ENCODE data around the gene NSMCE1.

The NSMCE1 gene

GRCh38 chr16:27311897-27312303, 43.3 kb upstream of the NSMCE1 start:
- H3K4me3 ChIP-seq (ENCODE audit: low read depth in 1 of 2, low read length in 2 of 2), result no peak overlapping the region
- H3K36me3 ChIP-seq (ENCODE audit: insufficient read depth, low read length), result no peaks in the 10 kb centered on the region
- no peaks in the 10 kb centered on the region for H3K9me3 ChIP-seq (ENCODE audit: low read length)
- H3K9ac ChIP-seq (ENCODE audit: low read length), result no peak overlapping the region
- H3K4me1 ChIP-seq (ENCODE audit: insufficient read depth, low read length), result peaks cover 24% of the 10 kb centered on the region
- H3K27ac ChIP-seq (ENCODE audit: low read depth, low read length), result no peak overlapping the region
- H3K27me3 ChIP-seq (ENCODE audit: control insufficient read depth in 1 of 2, insufficient read depth in 2 of 2, low read length in 2 of 2), result no peaks in the 10 kb centered on the region

- H3K9ac ChIP-seq (ENCODE audit: low read length), result no peak overlapping the region
- H3K4me3 ChIP-seq (ENCODE audit: low read depth in 1 of 2, low read length in 2 of 2), result no peak overlapping the region
- no peaks in the 10 kb centered on the region for H3K9me3 ChIP-seq (ENCODE audit: low read length)
- H3K4me1 ChIP-seq (ENCODE audit: insufficient read depth, low read length), result peaks cover 20% of the 10 kb centered on the region
- no peaks in the 10 kb centered on the region for H3K27me3 ChIP-seq (ENCODE audit: control insufficient read depth in 1 of 2, insufficient read depth in 2 of 2, low read length in 2 of 2)
- H3K36me3 ChIP-seq (ENCODE audit: insufficient read depth, low read length), result no peaks in the 10 kb centered on the region
- H3K27ac ChIP-seq (ENCODE audit: low read depth, low read length), result no peak overlapping the region
Measured at GRCh38 chr16:27311448-27311830, 42.9 kb upstream of the NSMCE1 start.

- Histone ChIP-seq H3K4me1 (ENCODE audit: insufficient read depth, low read length) (peaks cover 13% of the 10 kb centered on the region), H3K4me3 (ENCODE audit: low read depth in 1 of 2, low read length in 2 of 2) (no peak overlapping the region), H3K9me3 (ENCODE audit: low read length) (no peaks in the 10 kb centered on the region), H3K36me3 (ENCODE audit: insufficient read depth, low read length) (no peaks in the 10 kb centered on the region), H3K9ac (ENCODE audit: low read length) (no peak overlapping the region), H3K27me3 (ENCODE audit: control insufficient read depth in 1 of 2, insufficient read depth in 2 of 2, low read length in 2 of 2) (no peaks in the 10 kb centered on the region), H3K27ac (ENCODE audit: low read depth, low read length) (no peak overlapping the region)
Measured at GRCh38 chr16:27310576-27311447, 42.2 kb upstream of the NSMCE1 start.

GRCh38 chr16:27308792-27309191, 40.2 kb upstream of the NSMCE1 start:
- H3K27ac ChIP-seq (ENCODE audit: low read depth, low read length), result no peak overlapping the region
- no peaks in the 10 kb centered on the region for H3K27me3 ChIP-seq (ENCODE audit: control insufficient read depth in 1 of 2, insufficient read depth in 2 of 2, low read length in 2 of 2)
- H3K36me3 ChIP-seq (ENCODE audit: insufficient read depth, low read length), result no peaks in the 10 kb centered on the region
- no peak overlapping the region for H3K9ac ChIP-seq (ENCODE audit: low read length)
- H3K9me3 ChIP-seq (ENCODE audit: low read length), result no peaks in the 10 kb centered on the region
- H3K4me1 ChIP-seq (ENCODE audit: insufficient read depth, low read length), result peaks cover 3% of the 10 kb centered on the region
- no peak overlapping the region for H3K4me3 ChIP-seq (ENCODE audit: low read depth in 1 of 2, low read length in 2 of 2)

GRCh38 chr16:27305839-27306442, 37.4 kb upstream of the NSMCE1 start:
- Histone ChIP-seq H3K27me3 (ENCODE audit: control insufficient read depth in 1 of 2, insufficient read depth in 2 of 2, low read length in 2 of 2) (no peaks in the 10 kb centered on the region), H3K9me3 (ENCODE audit: low read length) (no peaks in the 10 kb centered on the region), H3K4me3 (ENCODE audit: low read depth in 1 of 2, low read length in 2 of 2) (no peak overlapping the region), H3K9ac (ENCODE audit: low read length) (no peak overlapping the region), H3K4me1 (ENCODE audit: insufficient read depth, low read length) (no peaks in the 10 kb centered on the region), H3K36me3 (ENCODE audit: insufficient read depth, low read length) (no peaks in the 10 kb centered on the region), H3K27ac (ENCODE audit: low read depth, low read length) (no peak overlapping the region)

GRCh38 chr16:27304881-27305745, 36.5 kb upstream of the NSMCE1 start:
- H3K4me1 ChIP-seq (ENCODE audit: insufficient read depth, low read length), result no peaks in the 10 kb centered on the region
- H3K4me3 ChIP-seq (ENCODE audit: low read depth in 1 of 2, low read length in 2 of 2), result no peak overlapping the region
- no peak overlapping the region for H3K27ac ChIP-seq (ENCODE audit: low read depth, low read length)
- H3K9ac ChIP-seq (ENCODE audit: low read length), result no peak overlapping the region
- H3K36me3 ChIP-seq (ENCODE audit: insufficient read depth, low read length), result no peaks in the 10 kb centered on the region
- no peaks in the 10 kb centered on the region for H3K27me3 ChIP-seq (ENCODE audit: control insufficient read depth in 1 of 2, insufficient read depth in 2 of 2, low read length in 2 of 2)
- H3K9me3 ChIP-seq (ENCODE audit: low read length), result no peaks in the 10 kb centered on the region

- Histone ChIP-seq H3K4me1 (ENCODE audit: insufficient read depth, low read length) (no peaks in the 10 kb centered on the region), H3K27ac (ENCODE audit: low read depth, low read length) (no peak overlapping the region), H3K9ac (ENCODE audit: low read length) (no peak overlapping the region)
Measured at GRCh38 chr16:27304102-27304501, 35.5 kb upstream of the NSMCE1 start.

GRCh38 chr16:27303256-27304100, 34.9 kb upstream of the NSMCE1 start:
- Histone ChIP-seq H3K27ac (ENCODE audit: low read depth, low read length) (no peak overlapping the region), H3K4me1 (ENCODE audit: insufficient read depth, low read length) (no peaks in the 10 kb centered on the region)

More at GRCh38 chr16:27304102-27304501, 35.5 kb upstream of the NSMCE1 start:
- Histone ChIP-seq H3K9me3 (ENCODE audit: low read length) (no peaks in the 10 kb centered on the region), H3K4me3 (ENCODE audit: low read depth in 1 of 2, low read length in 2 of 2) (no peak overlapping the region), H3K27me3 (ENCODE audit: control insufficient read depth in 1 of 2, insufficient read depth in 2 of 2, low read length in 2 of 2) (no peaks in the 10 kb centered on the region), H3K36me3 (ENCODE audit: insufficient read depth, low read length) (no peaks in the 10 kb centered on the region)

GRCh38 chr16:27302126-27302525, 33.6 kb upstream of the NSMCE1 start:
- no peaks in the 10 kb centered on the region for H3K36me3 ChIP-seq (ENCODE audit: insufficient read depth, low read length)
- H3K27ac ChIP-seq (ENCODE audit: low read depth, low read length), result no peak overlapping the region
- H3K4me3 ChIP-seq (ENCODE audit: low read depth in 1 of 2, low read length in 2 of 2), result no peak overlapping the region
- H3K9ac ChIP-seq (ENCODE audit: low read length), result no peak overlapping the region
- H3K4me1 ChIP-seq (ENCODE audit: insufficient read depth, low read length), result no peaks in the 10 kb centered on the region
- H3K27me3 ChIP-seq (ENCODE audit: control insufficient read depth in 1 of 2, insufficient read depth in 2 of 2, low read length in 2 of 2), result no peaks in the 10 kb centered on the region
- no peaks in the 10 kb centered on the region for H3K9me3 ChIP-seq (ENCODE audit: low read length)

More at GRCh38 chr16:27303256-27304100, 34.9 kb upstream of the NSMCE1 start:
- no peaks in the 10 kb centered on the region for H3K27me3 ChIP-seq (ENCODE audit: control insufficient read depth in 1 of 2, insufficient read depth in 2 of 2, low read length in 2 of 2)
- no peaks in the 10 kb centered on the region for H3K9me3 ChIP-seq (ENCODE audit: low read length)
- H3K4me3 ChIP-seq (ENCODE audit: low read depth in 1 of 2, low read length in 2 of 2), result no peak overlapping the region
- no peaks in the 10 kb centered on the region for H3K36me3 ChIP-seq (ENCODE audit: insufficient read depth, low read length)
- no peak overlapping the region for H3K9ac ChIP-seq (ENCODE audit: low read length)

GRCh38 chr16:27301236-27301861, 32.8 kb upstream of the NSMCE1 start:
- H3K4me1 ChIP-seq (ENCODE audit: insufficient read depth, low read length), result no peaks in the 10 kb centered on the region
- no peak overlapping the region for H3K4me3 ChIP-seq (ENCODE audit: low read depth in 1 of 2, low read length in 2 of 2)
- no peaks in the 10 kb centered on the region for H3K9me3 ChIP-seq (ENCODE audit: low read length)
- no peaks in the 10 kb centered on the region for H3K27me3 ChIP-seq (ENCODE audit: control insufficient read depth in 1 of 2, insufficient read depth in 2 of 2, low read length in 2 of 2)
- no peaks in the 10 kb centered on the region for H3K36me3 ChIP-seq (ENCODE audit: insufficient read depth, low read length)
- no peak overlapping the region for H3K27ac ChIP-seq (ENCODE audit: low read depth, low read length)
- H3K9ac ChIP-seq (ENCODE audit: low read length), result no peak overlapping the region
